ENCODE data around the gene PSD4. TPM values are rescaled to one million over a fixed set of nuclear protein-coding genes. Genes with fewer than 3 reads are reported as not detected.

The PSD4 gene
- 0.39 and 0.51 TPM in 2 replicates for total RNA-seq

- DNase-seq (ENCODE audit: low read depth in 2 of 2) = no peak
These were observed at the start of gene PSD4 for GRCh38 chr2:113173542-113174375. TSS of gene PSD4 (plus strand) at chr2:113173971. CDS start at chr2:113182457, 8,486 bp downstream.

GRCh38 chr2:113124181-113124961, 49.4 kb upstream of the PSD4 start:
- DNase-seq (ENCODE audit: low read depth in 2 of 2) = peak in 1 of 2 donors; percentile 13

- DNase-seq (ENCODE audit: low read depth in 2 of 2) = peak in 1 of 2 donors; percentile 23
These were observed 48.6 kb upstream of the PSD4 start for GRCh38 chr2:113124984-113125855.

GRCh38 chr2:113126845-113127645, 46.7 kb upstream of the PSD4 start, which contains the start of gene IL1RN:
TSS of gene IL1RN (plus strand) at chr2:113127598. CDS start at chr2:113127625, 27 bp downstream.
- DNase-seq (ENCODE audit: low read depth in 2 of 2) = no peak

GRCh38 chr2:113127646-113128570, 45.9 kb upstream of the PSD4 start:
- no peak for DNase-seq (ENCODE audit: low read depth in 2 of 2)

GRCh38 chr2:113129519-113130078, 44.2 kb upstream of the PSD4 start:
- no peak for DNase-seq (ENCODE audit: low read depth in 2 of 2)

GRCh38 chr2:113131352-113132185, 42.2 kb upstream of the PSD4 start:
- DNase-seq (ENCODE audit: low read depth in 2 of 2) = no peak

- DNase-seq (ENCODE audit: low read depth in 2 of 2) = no peak
These were observed 41.3 kb upstream of the PSD4 start for GRCh38 chr2:113132414-113133021.

GRCh38 chr2:113133704-113134598, 39.8 kb upstream of the PSD4 start:
- no peak for DNase-seq (ENCODE audit: low read depth in 2 of 2)

- no peak for DNase-seq (ENCODE audit: low read depth in 2 of 2)
These were observed 39.1 kb upstream of the PSD4 start for GRCh38 chr2:113134717-113135116.

GRCh38 chr2:113135317-113135716, 38.5 kb upstream of the PSD4 start:
- no peak for DNase-seq (ENCODE audit: low read depth in 2 of 2)

GRCh38 chr2:113136828-113137775, 36.7 kb upstream of the PSD4 start:
- DNase-seq (ENCODE audit: low read depth in 2 of 2) = peak; percentile 9 to 47

GRCh38 chr2:113137827-113138226, 35.9 kb upstream of the PSD4 start:
- no peak for DNase-seq (ENCODE audit: low read depth in 2 of 2)

- peak; percentile 40 to 67 for DNase-seq (ENCODE audit: low read depth in 2 of 2)
These were observed 35.1 kb upstream of the PSD4 start for GRCh38 chr2:113138428-113139322.

GRCh38 chr2:113141451-113141850, 32.3 kb upstream of the PSD4 start:
- no peak for DNase-seq (ENCODE audit: low read depth in 2 of 2)
